Activated T-helper 1 cell treated with anti-CD3 and anti-CD28 coated beads, Interleukin-12 subunit alpha, Interleukin-12 subunit beta, Interleukin-2, Interleukin-4 antibody, amounts not matched to agents 30 ng/mL and 10 ng/mL and 1 ng/mL, durations not matched to agents 14 hours and 24 hours and 36 hours (primary cell): ENCODE measurements around the gene HS3ST5. TPM values are rescaled to one million over a fixed set of nuclear protein-coding genes. Genes with fewer than 3 reads are reported as not detected.

Source experiments
- DNase-seq: peaks from one replicate; pipeline ENCODE4 v3.0.0; 2021; ENCODE audit warnings: low spot score
- H3K27ac Mint-ChIP-seq: one replicate; pipeline ENCODE4 v1.8.0; 2021; ENCODE audit warnings: mild to moderate bottlenecking, mixed read lengths
- H3K27me3 Mint-ChIP-seq: one replicate; pipeline ENCODE4 v1.8.0; 2022; ENCODE audit warnings: mild to moderate bottlenecking, moderate library complexity, mixed read lengths; ENCODE audit not compliant: insufficient read depth
- H3K36me3 Mint-ChIP-seq: one replicate; pipeline ENCODE4 v1.8.0; 2021; ENCODE audit warnings: low read depth, mixed read lengths
- H3K4me1 Mint-ChIP-seq: one replicate; pipeline ENCODE4 v1.8.0; 2021; ENCODE audit warnings: low read depth, mixed read lengths
- H3K4me3 Mint-ChIP-seq: one replicate; pipeline ENCODE4 v1.8.0; 2021; ENCODE audit warnings: mild to moderate bottlenecking, moderate library complexity, mixed read lengths
- H3K9me3 Mint-ChIP-seq: one replicate; pipeline ENCODE4 v1.8.0; 2021; ENCODE audit warnings: mixed read lengths
- intact Hi-C: fragments of 100-400 bp; cut with micrococcal nuclease; formaldehyde crosslinking; loops from one replicate; pipeline ENCODE4 v1.15.1; 2024
- total RNA-seq: library from RNA; stranded (reverse); gene quantifications from 2 replicates; pipeline ENCODE4 v1.2.3, GENCODE V29; 2022

The HS3ST5 gene
- not detected in 2 replicates for total RNA-seq

- H3K4me1 Mint-ChIP-seq, result no peaks in the 10 kb centered on the region
- DNase-seq, result no peak
- H3K27me3 Mint-ChIP-seq, result peaks cover 31% of the 10 kb centered on the region
- peak within 1 kb of the TSS; percentile 41 for H3K4me3 Mint-ChIP-seq
- no peak within 1 kb of the TSS for H3K27ac Mint-ChIP-seq
- H3K36me3 Mint-ChIP-seq, result peaks cover 1% of the 10 kb centered on the region
- H3K9me3 Mint-ChIP-seq, result no peaks in the 10 kb centered on the region
- intact Hi-C loops, result no loop called here
Observed at GRCh38 chr6:114342826-114343781, at the start of gene HS3ST5. HS3ST5 (minus strand) TSS chr6:114343023; CDS start chr6:114062845, 280,178 bp downstream.

- no peak overlapping the region for H3K4me3 Mint-ChIP-seq
- intact Hi-C loops, result no loop called here
- no peaks in the 10 kb centered on the region for H3K9me3 Mint-ChIP-seq
- DNase-seq, result no peak
- no peaks in the 10 kb centered on the region for H3K4me1 Mint-ChIP-seq
- no peaks in the 10 kb centered on the region for H3K36me3 Mint-ChIP-seq
- H3K27me3 Mint-ChIP-seq, result no peaks in the 10 kb centered on the region
- H3K27ac Mint-ChIP-seq, result no peak overlapping the region
Observed at GRCh38 chr6:114390176-114390575, 47.4 kb upstream of the HS3ST5 start.

GRCh38 chr6:114389111-114389510, 46.3 kb upstream of the HS3ST5 start:
- H3K4me3 Mint-ChIP-seq, result no peak overlapping the region
- no peaks in the 10 kb centered on the region for H3K36me3 Mint-ChIP-seq
- intact Hi-C loops, result no loop called here
- H3K27me3 Mint-ChIP-seq, result no peaks in the 10 kb centered on the region
- H3K27ac Mint-ChIP-seq, result no peak overlapping the region
- no peaks in the 10 kb centered on the region for H3K4me1 Mint-ChIP-seq
- no peaks in the 10 kb centered on the region for H3K9me3 Mint-ChIP-seq
- DNase-seq, result no peak

GRCh38 chr6:114382406-114382805, 39.6 kb upstream of the HS3ST5 start:
- Mint-ChIP-seq H3K27ac (no peak overlapping the region), H3K27me3 (no peaks in the 10 kb centered on the region), H3K4me1 (no peaks in the 10 kb centered on the region), H3K9me3 (no peaks in the 10 kb centered on the region), H3K4me3 (no peak overlapping the region), H3K36me3 (no peaks in the 10 kb centered on the region)
- intact Hi-C loops, result no loop called here
- no peak for DNase-seq

- H3K36me3 Mint-ChIP-seq, result no peaks in the 10 kb centered on the region
- no peak overlapping the region for H3K27ac Mint-ChIP-seq
- no peaks in the 10 kb centered on the region for H3K4me1 Mint-ChIP-seq
- no peak overlapping the region for H3K4me3 Mint-ChIP-seq
- H3K9me3 Mint-ChIP-seq, result no peaks in the 10 kb centered on the region
- DNase-seq, result no peak
- intact Hi-C loops, result no loop called here
- H3K27me3 Mint-ChIP-seq, result no peaks in the 10 kb centered on the region
Observed at GRCh38 chr6:114377881-114378280, 35.1 kb upstream of the HS3ST5 start.

GRCh38 chr6:114376611-114377175, 33.9 kb upstream of the HS3ST5 start:
- H3K27me3 Mint-ChIP-seq, result no peaks in the 10 kb centered on the region
- no peak for DNase-seq
- intact Hi-C loops, result no loop called here
- H3K4me3 Mint-ChIP-seq, result no peak overlapping the region
- H3K36me3 Mint-ChIP-seq, result no peaks in the 10 kb centered on the region
- no peaks in the 10 kb centered on the region for H3K9me3 Mint-ChIP-seq
- no peaks in the 10 kb centered on the region for H3K4me1 Mint-ChIP-seq
- no peak overlapping the region for H3K27ac Mint-ChIP-seq

GRCh38 chr6:114375541-114376192, 32.8 kb upstream of the HS3ST5 start:
- no peak overlapping the region for H3K27ac Mint-ChIP-seq
- no peaks in the 10 kb centered on the region for H3K9me3 Mint-ChIP-seq
- no peaks in the 10 kb centered on the region for H3K27me3 Mint-ChIP-seq
- no peak for DNase-seq
- H3K4me1 Mint-ChIP-seq, result no peaks in the 10 kb centered on the region
- intact Hi-C loops, result no loop called here
- no peaks in the 10 kb centered on the region for H3K36me3 Mint-ChIP-seq
- H3K4me3 Mint-ChIP-seq, result no peak overlapping the region

- H3K36me3 Mint-ChIP-seq, result no peaks in the 10 kb centered on the region
- H3K27me3 Mint-ChIP-seq, result no peaks in the 10 kb centered on the region
- H3K9me3 Mint-ChIP-seq, result no peaks in the 10 kb centered on the region
- H3K27ac Mint-ChIP-seq, result no peak overlapping the region
- intact Hi-C loops, result no loop called here
- no peak overlapping the region for H3K4me3 Mint-ChIP-seq
- H3K4me1 Mint-ChIP-seq, result no peaks in the 10 kb centered on the region
- DNase-seq, result no peak
Observed at GRCh38 chr6:114367315-114367961, 24.6 kb upstream of the HS3ST5 start.

GRCh38 chr6:114366899-114367298, 24.1 kb upstream of the HS3ST5 start:
- no peaks in the 10 kb centered on the region for H3K36me3 Mint-ChIP-seq
- no peaks in the 10 kb centered on the region for H3K9me3 Mint-ChIP-seq
- intact Hi-C loops, result no loop called here

GRCh38 chr6:114364301-114364700, 21.5 kb upstream of the HS3ST5 start:
- intact Hi-C loops, result no loop called here
- Mint-ChIP-seq H3K4me3 (no peak overlapping the region), H3K27ac (no peak overlapping the region), H3K9me3 (no peaks in the 10 kb centered on the region), H3K36me3 (no peaks in the 10 kb centered on the region), H3K27me3 (peaks cover under 1% of the 10 kb centered on the region), H3K4me1 (no peaks in the 10 kb centered on the region)
- DNase-seq, result no peak

More at GRCh38 chr6:114366899-114367298, 24.1 kb upstream of the HS3ST5 start:
- no peak overlapping the region for H3K4me3 Mint-ChIP-seq
- no peaks in the 10 kb centered on the region for H3K4me1 Mint-ChIP-seq
- no peak overlapping the region for H3K27ac Mint-ChIP-seq
- no peaks in the 10 kb centered on the region for H3K27me3 Mint-ChIP-seq
- DNase-seq, result no peak

- peaks cover 3% of the 10 kb centered on the region for H3K27me3 Mint-ChIP-seq
- H3K4me3 Mint-ChIP-seq, result no peak overlapping the region
- no peaks in the 10 kb centered on the region for H3K9me3 Mint-ChIP-seq
- no peak overlapping the region for H3K27ac Mint-ChIP-seq
- no peaks in the 10 kb centered on the region for H3K4me1 Mint-ChIP-seq
- no peaks in the 10 kb centered on the region for H3K36me3 Mint-ChIP-seq
- no peak for DNase-seq
- intact Hi-C loops, result no loop called here
Observed at GRCh38 chr6:114362957-114363356, 20.1 kb upstream of the HS3ST5 start.

- H3K36me3 Mint-ChIP-seq, result no peaks in the 10 kb centered on the region
- no peaks in the 10 kb centered on the region for H3K9me3 Mint-ChIP-seq
- H3K4me1 Mint-ChIP-seq, result no peaks in the 10 kb centered on the region
- H3K27me3 Mint-ChIP-seq, result peaks cover 3% of the 10 kb centered on the region
- DNase-seq, result no peak
- no peak overlapping the region for H3K27ac Mint-ChIP-seq
- H3K4me3 Mint-ChIP-seq, result no peak overlapping the region
- intact Hi-C loops, result no loop called here
Observed at GRCh38 chr6:114362396-114362795, 19.6 kb upstream of the HS3ST5 start.

- Mint-ChIP-seq H3K36me3 (no peaks in the 10 kb centered on the region), H3K27ac (no peak overlapping the region), H3K4me3 (no peak overlapping the region), H3K4me1 (no peaks in the 10 kb centered on the region), H3K9me3 (no peaks in the 10 kb centered on the region), H3K27me3 (peaks cover 3% of the 10 kb centered on the region)
- intact Hi-C loops, result no loop called here
- no peak for DNase-seq
Observed at GRCh38 chr6:114361036-114361435, 18.2 kb upstream of the HS3ST5 start.
